Upper lobe of left lung (tissue), 4 donors: ENCODE measurements around the gene RBM28.

Experiments
- POLR2A ChIP-seq, 4 donors: fragments of 450-650 bp; IDR thresholded peaks; one replicate each; pipeline ENCODE4 v1.5.1; 2016 to 2017; ENCODE audit warnings: antibody characterized with exemption in 4 of 4, mild to moderate bottlenecking in 2 of 4
- POLR2AphosphoS5 ChIP-seq, 2 donors: sonication (generic); formaldehyde crosslinking; IDR thresholded peaks; one replicate each; pipeline ENCODE4 v1.5.1; 2017; ENCODE audit warnings: antibody characterized with exemption in 2 of 2
- TF ChIP-seq, protein P1 (sequence below), 6 experiments: fragments of 450-650 bp in 4 of 6; fragments of 200-600 bp in 2 of 6; sonication (generic) in 2 of 6; IDR thresholded peaks; one replicate each; pipeline ENCODE4 v1.5.1; 2016 to 2019; ENCODE audit warnings: antibody characterized with exemption in 6 of 6

DNA sequence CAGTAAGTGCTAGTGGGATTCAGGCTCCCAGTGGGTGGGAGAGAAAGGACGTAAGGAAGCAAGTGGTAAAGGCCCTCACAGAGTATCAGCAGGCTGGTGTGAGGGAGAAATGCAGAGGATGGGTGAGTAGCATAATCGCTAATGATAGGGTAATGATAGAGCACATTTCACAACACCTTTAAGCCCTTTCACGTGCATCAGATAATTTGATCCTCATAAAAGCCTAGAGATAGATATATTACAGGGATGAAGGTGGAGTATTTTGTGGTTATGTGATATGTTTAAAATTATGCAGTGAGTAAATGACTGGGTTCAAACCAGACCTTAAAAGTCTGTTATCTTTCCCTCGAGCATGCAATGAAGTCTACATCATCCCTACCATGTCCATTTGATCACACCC is 92.4 kb downstream of the RBM28 start:
- TF ChIP-seq POLR2A (IDR thresholded peaks at IDR 0.05) = no peak
- TF ChIP-seq, protein P1, sequence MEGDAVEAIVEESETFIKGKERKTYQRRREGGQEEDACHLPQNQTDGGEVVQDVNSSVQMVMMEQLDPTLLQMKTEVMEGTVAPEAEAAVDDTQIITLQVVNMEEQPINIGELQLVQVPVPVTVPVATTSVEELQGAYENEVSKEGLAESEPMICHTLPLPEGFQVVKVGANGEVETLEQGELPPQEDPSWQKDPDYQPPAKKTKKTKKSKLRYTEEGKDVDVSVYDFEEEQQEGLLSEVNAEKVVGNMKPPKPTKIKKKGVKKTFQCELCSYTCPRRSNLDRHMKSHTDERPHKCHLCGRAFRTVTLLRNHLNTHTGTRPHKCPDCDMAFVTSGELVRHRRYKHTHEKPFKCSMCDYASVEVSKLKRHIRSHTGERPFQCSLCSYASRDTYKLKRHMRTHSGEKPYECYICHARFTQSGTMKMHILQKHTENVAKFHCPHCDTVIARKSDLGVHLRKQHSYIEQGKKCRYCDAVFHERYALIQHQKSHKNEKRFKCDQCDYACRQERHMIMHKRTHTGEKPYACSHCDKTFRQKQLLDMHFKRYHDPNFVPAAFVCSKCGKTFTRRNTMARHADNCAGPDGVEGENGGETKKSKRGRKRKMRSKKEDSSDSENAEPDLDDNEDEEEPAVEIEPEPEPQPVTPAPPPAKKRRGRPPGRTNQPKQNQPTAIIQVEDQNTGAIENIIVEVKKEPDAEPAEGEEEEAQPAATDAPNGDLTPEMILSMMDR (IDR thresholded peaks at IDR 0.05) = no peak
- TF ChIP-seq POLR2AphosphoS5 (IDR thresholded peaks at IDR 0.05) = no peak
